Rectal smooth muscle tissue (tissue), 1 donor: ENCODE data around the gene CCDC92.

Experiments
- H3K27ac ChIP-seq: one replicate; pipeline ENCODE4 v1.7.0; 2013; ENCODE audit warnings: low read depth, low read length, inconsistent platforms
- H3K27me3 ChIP-seq: one replicate; pipeline ENCODE4 v1.7.0; 2013; ENCODE audit warnings: low read length; ENCODE audit not compliant: control insufficient read depth, insufficient read depth
- H3K36me3 ChIP-seq: one replicate; pipeline ENCODE4 v1.7.0; 2013; ENCODE audit warnings: low read length; ENCODE audit not compliant: control insufficient read depth, insufficient read depth
- H3K4me1 ChIP-seq: one replicate; pipeline ENCODE4 v1.7.0; 2013; ENCODE audit warnings: low read length; ENCODE audit not compliant: control insufficient read depth, insufficient read depth
- H3K4me3 ChIP-seq: one replicate; pipeline ENCODE4 v1.7.0; 2013; ENCODE audit warnings: low read length
- H3K9ac ChIP-seq: one replicate; pipeline ENCODE4 v1.7.0; 2013; ENCODE audit warnings: low read length

CCDC92 gene

DNA sequence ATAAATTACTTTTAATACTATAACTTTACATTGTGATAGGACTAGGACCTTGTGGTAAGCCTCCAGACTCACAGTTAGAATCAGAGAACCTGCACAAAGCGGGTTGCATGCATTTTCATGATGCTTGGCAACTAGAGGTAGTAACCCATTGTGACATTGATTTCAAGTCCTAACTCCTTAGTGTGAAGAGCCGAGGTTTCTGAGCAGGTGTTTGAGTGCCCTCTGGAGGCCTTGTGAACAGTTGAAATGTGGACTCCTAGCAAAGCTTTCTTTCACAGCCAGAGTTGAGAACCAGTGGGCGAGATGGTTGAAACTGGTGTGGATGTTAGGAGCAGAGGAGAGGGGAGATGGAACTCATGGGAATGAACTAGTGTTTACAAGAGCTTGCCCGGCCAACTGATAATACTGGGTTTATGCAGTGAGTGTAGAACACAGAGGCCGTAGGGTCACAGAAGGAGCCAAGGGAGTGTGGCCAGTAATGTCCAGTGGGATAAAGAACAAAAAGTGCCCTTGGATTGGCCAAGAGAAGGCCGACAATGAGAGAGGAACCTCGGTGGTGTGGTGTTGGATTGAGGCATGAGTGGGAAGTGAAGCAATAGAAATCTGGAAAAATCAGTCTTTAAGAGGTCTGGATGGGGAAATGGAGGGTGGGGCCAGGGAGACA lies 11.3 kb upstream of the CCDC92 start:
- Histone ChIP-seq H3K4me1 (no peaks in the 10 kb centered on the region), H3K27ac (no peak overlapping the region), H3K36me3 (peaks cover 2% of the 10 kb centered on the region), H3K27me3 (no peaks in the 10 kb centered on the region), H3K4me3 (no peak overlapping the region), H3K9ac (no peak overlapping the region)

DNA sequence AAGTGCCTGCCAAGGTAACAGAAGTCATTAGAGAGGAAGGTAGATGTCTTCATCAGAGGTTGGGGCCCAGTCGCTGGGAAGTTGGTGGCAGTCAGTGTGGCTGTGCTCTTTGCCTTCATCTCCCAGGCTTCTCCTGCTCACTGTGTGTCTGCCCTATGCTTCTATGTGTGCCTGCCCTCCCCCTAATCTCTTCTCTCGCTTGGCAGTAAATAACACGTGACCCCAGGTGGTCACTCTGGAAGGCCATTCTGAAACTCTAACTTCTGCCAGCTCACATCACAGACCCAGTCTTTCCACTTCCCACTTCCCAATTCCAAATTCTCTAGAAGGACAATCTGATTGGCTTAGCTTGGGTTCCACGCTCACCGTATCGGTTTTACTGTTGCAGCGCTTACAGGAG lies 9.6 kb upstream of the CCDC92 start:
- H3K27me3 ChIP-seq: no peaks in the 10 kb centered on the region
- no peaks in the 10 kb centered on the region for H3K4me1 ChIP-seq
- H3K9ac ChIP-seq: no peak overlapping the region
- no peak overlapping the region for H3K4me3 ChIP-seq
- no peaks in the 10 kb centered on the region for H3K36me3 ChIP-seq
- H3K27ac ChIP-seq: no peak overlapping the region

DNA sequence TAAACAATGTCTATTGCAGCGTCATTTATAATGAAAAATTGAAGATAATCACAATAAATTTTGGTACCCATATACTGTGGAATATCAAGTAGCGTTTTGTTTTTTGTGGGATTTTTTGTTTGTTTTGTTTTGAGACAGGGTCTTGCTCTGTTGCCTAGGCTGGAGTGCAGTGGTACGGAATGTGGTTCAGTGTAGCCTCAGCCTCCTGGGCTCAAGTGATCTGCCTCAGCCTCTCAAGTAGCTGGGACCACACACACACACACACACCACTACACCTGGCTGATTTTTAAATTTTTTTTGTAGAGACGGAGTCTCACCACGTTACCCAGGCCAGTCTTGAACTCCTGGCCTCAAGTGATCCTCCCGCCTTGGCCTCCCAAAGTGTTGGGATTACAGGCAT lies 6.9 kb upstream of the CCDC92 start:
- Histone ChIP-seq H3K27me3 (no peaks in the 10 kb centered on the region), H3K4me1 (no peaks in the 10 kb centered on the region), H3K9ac (no peak overlapping the region), H3K4me3 (no peak overlapping the region), H3K36me3 (no peaks in the 10 kb centered on the region), H3K27ac (no peak overlapping the region)

DNA sequence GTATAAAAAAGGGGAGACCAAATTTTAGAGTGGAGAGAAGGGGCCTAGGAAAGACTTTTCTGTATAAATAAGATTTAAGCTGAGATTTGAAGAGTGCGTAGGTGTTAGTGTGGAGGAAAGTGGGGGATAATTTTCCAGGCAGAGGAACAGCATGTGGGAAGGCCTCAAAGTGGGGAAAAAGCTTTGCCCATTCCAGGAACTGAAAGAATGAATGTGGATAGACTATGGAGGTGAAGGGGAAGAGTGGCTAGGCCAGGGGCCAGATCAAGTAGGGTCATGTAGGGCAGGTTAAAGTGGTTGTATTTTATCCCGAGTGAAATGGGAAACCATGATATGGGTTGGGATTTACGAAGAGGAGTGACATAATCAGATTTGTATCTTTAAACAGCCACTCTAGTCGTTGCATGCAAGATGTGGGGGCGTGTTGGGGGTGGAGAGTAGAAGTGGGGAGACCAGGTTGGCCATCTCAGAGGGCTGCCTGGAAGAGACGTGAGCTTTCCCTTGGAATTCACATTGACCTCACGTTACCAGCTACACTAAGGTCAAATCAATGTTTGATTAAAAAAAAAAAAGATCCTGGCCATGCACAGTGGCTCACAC lies 3.7 kb upstream of the CCDC92 start:
- peaks cover 4% of the 10 kb centered on the region for H3K4me1 ChIP-seq
- no peaks in the 10 kb centered on the region for H3K27me3 ChIP-seq
- no peaks in the 10 kb centered on the region for H3K36me3 ChIP-seq
- H3K27ac ChIP-seq: no peak overlapping the region
- no peak overlapping the region for H3K9ac ChIP-seq
- no peak overlapping the region for H3K4me3 ChIP-seq

DNA sequence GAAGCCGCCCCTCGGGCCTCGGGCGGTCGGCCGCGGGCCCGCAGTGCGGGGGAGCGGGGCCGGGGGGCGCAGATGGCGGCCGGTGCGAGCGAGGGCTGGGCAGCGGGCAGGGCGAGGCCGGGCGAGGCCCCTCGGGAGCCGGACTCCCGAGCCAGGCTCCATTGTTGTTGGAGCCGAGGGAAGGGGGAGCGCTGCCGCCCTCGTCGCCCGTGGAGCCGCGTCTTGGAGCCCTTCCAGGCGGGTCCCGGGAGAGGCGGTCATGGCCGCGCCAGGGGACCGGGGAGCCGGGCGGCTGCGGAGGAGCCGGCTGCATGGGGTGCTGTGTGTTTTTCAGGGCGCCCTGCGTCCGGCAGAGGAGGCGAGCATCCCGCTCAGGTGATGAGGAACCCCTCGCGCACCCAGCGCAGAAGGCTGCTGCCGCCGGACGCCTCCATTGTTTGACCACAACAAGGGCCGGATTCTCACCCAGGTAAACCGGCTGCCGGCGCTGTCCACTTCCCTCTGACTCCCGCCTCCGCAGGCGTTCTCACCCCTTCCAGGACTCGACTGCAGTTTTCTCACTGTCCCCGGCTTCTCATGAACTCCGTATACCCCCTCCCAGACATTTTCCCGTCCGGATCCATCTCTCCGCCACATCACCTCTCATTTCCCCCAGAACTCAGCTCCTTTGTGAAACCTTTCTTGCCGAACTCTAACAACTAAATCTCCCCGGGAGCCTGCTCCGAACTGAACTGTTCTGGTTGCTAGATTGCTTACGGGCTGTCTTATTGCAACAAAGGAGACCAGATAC lies 1.1 kb upstream of the CCDC92 start:
- peaks cover 7% of the 10 kb centered on the region for H3K4me1 ChIP-seq
- H3K4me3 ChIP-seq: peak overlapping the region; percentile 78
- no peaks in the 10 kb centered on the region for H3K36me3 ChIP-seq
- peak overlapping the region; percentile 40 for H3K9ac ChIP-seq
- peak overlapping the region; percentile 24 for H3K27ac ChIP-seq
- no peaks in the 10 kb centered on the region for H3K27me3 ChIP-seq

DNA sequence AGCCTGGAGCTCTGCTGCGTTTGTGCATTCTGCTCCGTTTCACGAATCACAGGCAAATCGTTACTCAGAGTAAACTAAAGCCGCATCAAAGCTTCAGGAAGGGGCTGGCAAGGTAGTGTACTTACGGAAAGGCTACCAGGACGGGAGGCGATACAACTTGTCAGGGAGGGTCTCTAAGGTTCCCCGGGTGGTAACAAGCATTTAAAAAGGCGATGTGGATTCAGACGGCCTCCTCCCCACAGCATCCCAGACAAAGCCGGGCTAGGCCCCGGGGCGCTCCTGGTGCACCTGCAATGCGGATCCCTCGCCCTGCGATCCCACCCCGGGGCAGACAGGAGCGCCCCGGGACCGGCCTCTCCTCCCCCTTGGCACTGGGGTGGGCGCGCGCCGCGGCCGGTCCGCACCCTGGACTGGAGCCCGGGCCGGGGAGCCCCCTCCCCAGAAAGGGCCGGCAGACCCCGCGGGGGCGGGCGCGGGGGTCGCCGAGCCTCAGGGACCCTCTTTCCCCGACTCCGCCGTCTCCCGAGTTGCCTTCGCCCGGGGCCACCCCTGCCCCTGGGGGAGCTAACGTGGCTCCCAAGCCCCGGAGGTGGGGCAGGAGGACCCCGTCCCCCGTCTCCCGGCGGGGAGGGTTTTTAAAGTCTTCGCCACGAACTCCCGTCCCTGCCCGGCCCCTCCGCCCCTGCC lies 718 bp downstream of the CCDC92 start:
- Histone ChIP-seq H3K9ac (peak overlapping the region; percentile 83), H3K27ac (peak overlapping the region; percentile 88), H3K27me3 (no peaks in the 10 kb centered on the region), H3K4me3 (peak overlapping the region; percentile 90), H3K36me3 (no peaks in the 10 kb centered on the region), H3K4me1 (peaks cover 7% of the 10 kb centered on the region)

DNA sequence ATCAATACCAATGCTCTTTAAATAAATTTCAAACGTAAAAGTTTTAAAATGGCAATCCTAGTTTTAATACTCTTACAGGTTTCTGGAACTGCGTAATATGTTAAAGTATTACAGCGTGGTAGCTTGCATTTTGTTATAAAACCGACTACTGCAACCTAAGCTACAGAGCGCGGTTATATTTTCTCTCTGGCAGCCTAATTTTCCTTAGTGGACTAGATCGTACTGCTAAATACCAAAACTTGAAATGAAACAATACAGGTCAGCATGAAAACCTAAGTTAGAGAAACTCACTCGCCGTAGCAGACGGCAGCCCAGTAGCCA lies 1.2 kb downstream of the CCDC92 start:
- Histone ChIP-seq H3K36me3 (no peaks in the 10 kb centered on the region), H3K27me3 (no peaks in the 10 kb centered on the region), H3K4me1 (peaks cover 7% of the 10 kb centered on the region), H3K27ac (peak overlapping the region; percentile 88), H3K4me3 (peak overlapping the region; percentile 90), H3K9ac (peak overlapping the region; percentile 83)

DNA sequence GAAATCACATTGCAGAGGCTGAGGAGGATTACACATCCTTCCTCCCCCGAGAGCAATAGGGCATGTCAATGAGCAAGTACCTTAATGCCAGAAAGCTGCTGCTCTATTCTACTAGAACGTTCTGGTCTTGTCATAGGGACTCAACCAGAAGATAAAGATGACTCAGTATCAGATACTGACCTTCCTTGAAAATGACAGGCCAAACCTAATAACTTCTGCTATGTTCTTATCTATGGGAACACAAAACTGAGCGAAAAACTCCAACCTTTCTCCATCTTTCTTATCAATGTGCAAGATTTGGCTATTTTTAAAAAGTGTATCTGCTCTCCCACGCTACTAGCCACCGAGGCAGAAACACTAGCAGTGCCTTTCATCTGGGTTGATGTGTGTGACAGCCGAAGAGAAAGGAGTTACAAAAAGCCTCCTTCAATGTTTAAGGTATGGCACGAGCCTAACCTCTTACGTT lies 5.5 kb downstream of the CCDC92 start:
- Histone ChIP-seq H3K4me1 (peaks cover 3% of the 10 kb centered on the region), H3K36me3 (no peaks in the 10 kb centered on the region), H3K27ac (no peak overlapping the region), H3K4me3 (no peak overlapping the region), H3K9ac (no peak overlapping the region), H3K27me3 (no peaks in the 10 kb centered on the region)

DNA sequence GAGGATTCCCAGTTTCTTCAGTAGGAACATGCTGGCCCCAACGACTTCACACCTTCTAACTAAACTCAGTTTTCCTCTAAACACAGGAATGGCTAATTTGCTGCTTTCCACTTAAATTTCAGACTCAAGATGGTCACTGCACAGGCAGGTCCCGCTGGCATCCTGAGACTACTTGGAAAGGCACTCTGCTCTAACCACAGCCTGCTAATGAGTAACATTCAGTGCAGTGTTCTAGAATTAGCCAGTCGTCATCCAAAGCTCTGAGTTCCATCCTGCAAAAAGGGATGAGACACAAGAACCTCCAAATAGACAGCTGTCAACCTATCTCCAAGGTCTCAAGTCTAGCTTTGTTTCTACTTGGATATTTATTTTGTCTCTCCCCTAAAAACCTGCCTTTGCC lies 6.0 kb downstream of the CCDC92 start:
- H3K27ac ChIP-seq: no peak overlapping the region
- no peak overlapping the region for H3K9ac ChIP-seq
- no peak overlapping the region for H3K4me3 ChIP-seq
- no peaks in the 10 kb centered on the region for H3K36me3 ChIP-seq
- peaks cover 3% of the 10 kb centered on the region for H3K4me1 ChIP-seq
- no peaks in the 10 kb centered on the region for H3K27me3 ChIP-seq

DNA sequence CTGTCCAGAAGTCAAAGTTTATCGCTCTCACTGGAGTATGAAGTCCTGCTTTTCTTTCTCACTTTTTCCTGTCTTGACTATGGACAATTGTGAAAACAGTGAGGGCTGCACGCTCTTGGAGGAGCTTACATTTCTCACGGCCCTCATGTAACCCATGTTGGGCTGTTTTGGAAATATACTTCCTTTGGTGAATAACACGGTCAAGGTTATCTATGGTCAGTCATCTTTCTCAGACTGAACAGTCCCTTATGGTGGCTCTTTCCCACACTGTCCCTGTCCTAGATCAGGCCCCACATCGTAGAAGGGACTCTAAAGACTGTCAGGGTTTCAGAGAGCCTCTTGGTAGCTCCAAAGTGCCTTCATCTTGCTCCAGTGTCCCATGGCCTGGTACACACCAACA lies 7.2 kb downstream of the CCDC92 start:
- peaks cover 3% of the 10 kb centered on the region for H3K4me1 ChIP-seq
- H3K4me3 ChIP-seq: no peak overlapping the region
- no peak overlapping the region for H3K9ac ChIP-seq
- no peaks in the 10 kb centered on the region for H3K36me3 ChIP-seq
- no peaks in the 10 kb centered on the region for H3K27me3 ChIP-seq
- H3K27ac ChIP-seq: no peak overlapping the region

DNA sequence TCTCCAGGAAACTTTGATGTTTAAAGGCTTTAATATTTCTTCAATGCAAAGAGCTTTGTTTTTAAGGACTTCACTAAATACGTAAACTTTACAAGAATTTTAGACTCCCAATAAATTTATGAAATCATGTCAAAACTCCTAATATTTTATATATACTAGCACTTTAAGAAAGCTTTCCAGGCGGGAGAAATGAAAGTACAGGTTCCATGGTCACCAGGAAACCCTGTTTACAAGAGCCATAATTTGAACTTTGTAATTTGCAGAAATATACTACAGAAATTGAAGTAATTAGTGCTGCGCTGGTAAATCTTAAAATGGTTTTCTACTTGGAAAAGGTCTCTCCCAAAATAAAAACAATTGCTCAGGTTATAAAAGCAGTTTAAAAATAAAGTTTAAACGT lies 8.8 kb downstream of the CCDC92 start:
- Histone ChIP-seq H3K4me3 (no peak overlapping the region), H3K27me3 (no peaks in the 10 kb centered on the region), H3K36me3 (no peaks in the 10 kb centered on the region), H3K9ac (no peak overlapping the region), H3K4me1 (no peaks in the 10 kb centered on the region), H3K27ac (no peak overlapping the region)

DNA sequence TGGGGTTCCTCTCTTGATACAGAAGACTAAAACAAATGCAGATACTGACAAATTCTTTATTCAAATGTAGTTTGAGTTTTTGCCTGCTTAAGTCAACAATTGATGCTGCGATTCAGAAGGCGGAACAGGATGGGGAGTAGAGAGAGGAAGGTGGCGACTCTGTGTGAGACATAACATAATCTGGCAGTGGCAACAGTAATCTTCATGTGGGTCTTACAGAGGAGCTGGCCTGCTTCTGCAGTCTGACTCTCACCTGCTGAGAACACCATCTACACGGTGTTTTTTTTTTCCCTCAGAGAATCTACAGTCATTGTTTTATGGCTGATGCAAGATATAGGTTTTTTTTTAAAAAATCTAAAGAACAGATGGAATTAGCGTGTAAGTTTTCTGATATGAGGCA lies 10.1 kb downstream of the CCDC92 start:
- Histone ChIP-seq H3K36me3 (no peaks in the 10 kb centered on the region), H3K4me1 (peaks cover 2% of the 10 kb centered on the region), H3K27ac (no peak overlapping the region), H3K9ac (no peak overlapping the region), H3K27me3 (no peaks in the 10 kb centered on the region), H3K4me3 (no peak overlapping the region)
